Stimulated activated naive CD8-positive, alpha-beta T cell treated with anti-CD3 and anti-CD28 coated beads, Interleukin-15, amount 100 ng/mL, for 72 hours (primary cell): Measurements from ENCODE around the gene NETO2.
A peak's percentile ranks its signal among the peaks of the same experiment; 100 is the strongest.
"Not testable (repeated sequence)": the region's sequence is repeated elsewhere in the genome, so short reads cannot be mapped to it uniquely, and the experiment has no call there.

Source experiments
- ATAC-seq: fragments of 150-1000 bp; cut with Tn5 transposase; 2 replicates; pipeline ENCODE4 v1.10.0; 2021; ENCODE audit warnings: mild to moderate bottlenecking, moderate library complexity
- DNase-seq, 2 donors: peaks; one replicate each; pipeline ENCODE4 v3.0.0; 2021 to 2022
- H3K27ac Mint-ChIP-seq, 2 donors: one replicate each; pipeline ENCODE4 v1.8.0; 2022; ENCODE audit warnings: mild to moderate bottlenecking in 2 of 2, mixed read lengths in 2 of 2, moderate library complexity in 2 of 2
- H3K27me3 Mint-ChIP-seq: one replicate; pipeline ENCODE4 v1.8.0; 2022; ENCODE audit warnings: mixed read lengths
- H3K4me1 Mint-ChIP-seq: one replicate; pipeline ENCODE4 v1.8.0; 2022; ENCODE audit warnings: mild to moderate bottlenecking, mixed read lengths
- H3K4me3 Mint-ChIP-seq, 2 donors: one replicate each; pipeline ENCODE4 v1.8.0; 2022; ENCODE audit warnings: mild to moderate bottlenecking in 2 of 2, mixed read lengths in 2 of 2, moderate library complexity in 1 of 2
- H3K9me3 Mint-ChIP-seq, 2 donors: one replicate each; pipeline ENCODE4 v1.8.0; 2022; ENCODE audit warnings: mixed read lengths in 2 of 2

Gene NETO2

DNA sequence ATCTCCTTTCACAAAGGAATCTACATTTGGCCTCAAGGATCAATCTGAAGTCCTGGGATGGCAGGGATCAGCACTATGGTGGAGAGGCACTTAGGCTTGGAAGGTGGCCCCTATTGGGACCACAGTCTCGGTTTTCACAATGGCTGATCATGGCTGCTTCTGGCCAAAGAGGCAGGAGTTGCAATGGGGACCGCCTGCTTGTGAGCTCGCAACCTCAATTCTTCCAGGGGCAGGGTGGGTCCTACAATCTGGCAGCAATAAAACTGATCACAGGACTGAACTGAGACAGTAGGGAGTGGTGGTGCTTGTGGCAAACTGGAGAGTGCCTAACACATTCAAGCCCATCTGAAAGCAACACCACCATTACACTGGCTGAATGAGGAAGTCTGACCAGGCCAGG, 83.1 kb downstream of the NETO2 start:
- Mint-ChIP-seq H3K27ac (no peak overlapping the region), H3K4me3 (no peak overlapping the region), H3K4me1 (no peaks in the 10 kb centered on the region), H3K27me3 (no peaks in the 10 kb centered on the region), H3K9me3 (no peaks in the 10 kb centered on the region)
- DNase-seq (no peak), ATAC-seq (no peak)

DNA sequence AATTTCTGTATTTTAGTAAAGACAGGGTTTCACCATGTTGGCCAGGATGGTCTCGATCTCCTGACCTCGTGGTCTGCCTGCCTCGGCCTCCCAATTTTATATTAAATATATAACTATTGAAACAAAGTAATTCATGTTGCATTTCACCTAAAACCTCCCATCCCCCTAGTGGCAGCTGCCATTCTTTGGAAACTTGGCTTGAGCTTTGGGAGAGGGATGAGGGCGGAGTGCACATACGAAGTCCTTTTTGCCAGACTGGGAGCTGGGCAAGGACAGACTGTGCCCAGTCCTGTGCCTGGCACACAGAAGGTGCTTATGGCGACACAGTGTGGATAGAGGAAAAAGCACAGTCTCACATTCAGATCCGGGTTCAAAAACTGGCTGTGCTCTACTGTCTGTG, 83.8 kb downstream of the NETO2 start:
- DNase-seq (no peak), ATAC-seq (no peak)
- Mint-ChIP-seq H3K27me3 (no peaks in the 10 kb centered on the region), H3K4me1 (no peaks in the 10 kb centered on the region), H3K4me3 (no peak overlapping the region), H3K9me3 (no peaks in the 10 kb centered on the region), H3K27ac (no peak overlapping the region)

DNA sequence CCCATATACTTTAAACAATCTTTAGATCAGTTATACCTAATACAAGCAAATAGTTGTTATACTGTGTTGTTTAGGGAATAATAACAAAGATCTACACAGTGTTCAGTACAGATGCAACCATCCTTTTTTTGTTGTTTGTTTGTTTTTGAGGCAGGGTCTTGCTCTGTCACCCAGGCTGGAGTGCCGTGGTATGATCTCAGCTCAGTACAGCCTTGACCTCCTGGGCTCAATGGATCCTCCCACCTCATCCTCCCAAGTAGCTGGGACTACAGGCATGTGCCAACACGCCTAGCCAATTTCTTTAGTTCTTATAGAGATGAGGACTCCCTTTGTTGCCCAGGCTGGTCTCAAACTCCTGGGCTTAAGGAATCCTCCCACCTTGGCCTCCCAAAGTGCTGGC, 84.6 kb downstream of the NETO2 start:
- not testable (repeated sequence) for H3K4me3 Mint-ChIP-seq, DNase-seq, H3K9me3 Mint-ChIP-seq, H3K4me1 Mint-ChIP-seq, ATAC-seq, H3K27ac Mint-ChIP-seq, H3K27me3 Mint-ChIP-seq

DNA sequence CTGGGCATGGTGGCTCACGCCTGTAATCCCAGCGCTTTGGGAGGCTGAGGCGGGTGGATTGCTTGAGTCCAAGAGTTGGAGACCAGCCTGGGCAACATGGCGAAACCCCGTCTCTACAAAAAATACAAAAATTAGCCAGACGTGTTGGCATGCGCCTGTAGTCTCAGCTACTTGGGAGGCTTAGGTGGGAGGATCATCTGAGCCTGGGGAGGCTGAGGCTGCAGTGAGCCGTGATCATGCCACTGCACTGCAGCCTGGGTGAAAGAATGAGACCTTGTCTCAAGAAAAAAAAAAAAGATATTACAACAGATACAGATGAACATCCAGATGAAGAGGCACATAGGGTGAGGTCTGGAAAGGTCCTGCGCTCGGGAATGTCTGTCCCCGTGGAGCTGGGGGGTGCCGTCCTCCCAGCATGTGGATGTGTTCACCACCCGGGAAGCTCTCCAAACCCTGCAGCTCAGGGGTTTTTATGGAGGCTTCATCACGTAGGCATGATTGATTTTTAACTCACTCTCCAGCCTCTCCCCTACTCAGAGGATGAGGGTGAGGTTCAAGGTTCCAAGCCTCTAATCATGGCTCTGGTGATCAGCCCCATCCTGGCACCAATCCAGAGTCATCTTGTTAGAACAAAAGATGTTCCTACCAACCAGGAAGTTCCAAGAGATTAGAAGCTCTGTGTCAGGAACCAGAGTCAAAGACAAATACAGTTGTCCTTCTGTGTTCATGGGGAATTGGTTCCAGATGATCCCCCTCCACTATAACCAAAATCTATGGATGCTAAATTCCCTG, 85.3 kb downstream of the NETO2 start:
- no peak overlapping the region for H3K27ac Mint-ChIP-seq
- ATAC-seq (no peak), DNase-seq (no peak)
- no peaks in the 10 kb centered on the region for H3K4me1 Mint-ChIP-seq
- H3K9me3 Mint-ChIP-seq = no peaks in the 10 kb centered on the region
- H3K27me3 Mint-ChIP-seq = no peaks in the 10 kb centered on the region
- no peak overlapping the region for H3K4me3 Mint-ChIP-seq

DNA sequence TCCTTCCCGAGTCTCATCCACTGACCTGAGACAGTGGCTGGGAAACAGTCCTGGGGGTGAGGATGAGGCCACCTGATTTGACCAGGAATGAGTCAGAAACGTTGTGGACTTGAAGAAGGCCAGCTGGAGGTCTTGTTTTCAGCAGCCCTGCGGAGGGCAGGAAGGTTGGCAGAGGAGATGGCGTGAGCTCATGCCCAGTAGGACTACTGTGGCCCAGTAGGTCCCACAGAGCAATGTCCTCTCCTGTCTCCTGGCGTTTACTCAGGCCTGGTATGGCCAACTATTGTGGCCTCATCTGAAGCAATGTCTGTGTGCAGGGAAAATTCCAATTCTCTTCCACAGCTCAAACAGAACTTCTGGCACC, 86.1 kb downstream of the NETO2 start:
- Mint-ChIP-seq H3K4me1 (no peaks in the 10 kb centered on the region), H3K27me3 (no peaks in the 10 kb centered on the region), H3K4me3 (no peak overlapping the region), H3K9me3 (no peaks in the 10 kb centered on the region), H3K27ac (no peak overlapping the region)
- no peak for DNase-seq
- ATAC-seq = no peak

DNA sequence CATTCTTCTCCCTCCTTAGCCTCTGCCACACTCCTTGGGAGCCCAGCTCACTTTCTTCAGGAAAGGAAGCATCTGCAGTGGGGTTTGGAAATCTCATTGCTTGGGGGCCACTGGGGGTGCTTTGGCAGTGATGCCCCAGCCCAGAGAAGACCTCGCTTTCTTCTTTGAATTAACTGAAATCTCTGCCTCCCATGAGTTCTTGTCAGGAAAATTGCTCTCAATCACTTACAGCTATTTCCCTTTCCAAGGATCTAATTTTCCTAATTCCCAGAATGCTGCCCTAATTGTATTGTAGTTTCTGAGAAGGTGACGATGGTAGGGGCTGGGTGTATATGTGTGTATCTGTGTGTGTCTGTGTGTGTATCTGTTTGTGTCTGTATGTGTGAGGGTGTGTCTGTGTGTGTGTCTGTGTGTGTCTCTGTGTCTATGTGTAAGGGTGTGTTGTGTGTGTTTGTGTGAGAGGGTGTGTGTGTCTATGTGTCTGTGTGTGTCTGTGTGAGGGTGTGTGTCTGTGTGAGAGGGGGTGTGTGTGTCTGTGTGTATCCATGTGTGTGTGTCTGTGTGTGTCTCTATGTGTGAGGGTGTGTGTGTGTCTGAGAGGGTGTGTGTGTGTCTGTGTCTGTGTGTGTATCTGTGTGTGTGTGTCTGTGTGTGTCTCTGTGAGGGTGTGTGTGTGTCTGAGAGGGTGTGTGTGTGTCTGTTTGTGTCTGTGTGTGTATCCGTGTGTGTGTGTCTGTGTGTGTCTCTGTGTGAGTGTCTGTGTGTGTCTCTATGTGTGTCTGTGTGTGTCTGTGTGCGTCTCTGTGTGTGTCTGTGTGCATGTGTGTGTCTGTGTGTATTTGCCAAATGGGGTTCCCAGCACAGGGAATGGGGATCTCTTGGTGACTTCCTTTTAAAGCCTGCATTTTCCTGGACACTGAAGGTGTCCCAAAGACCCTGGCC, 86.8 kb downstream of the NETO2 start:
- Mint-ChIP-seq H3K27me3 (no peaks in the 10 kb centered on the region), H3K4me1 (no peaks in the 10 kb centered on the region), H3K4me3 (no peak overlapping the region), H3K27ac (no peak overlapping the region), H3K9me3 (no peaks in the 10 kb centered on the region)
- ATAC-seq = no peak
- DNase-seq = no peak

DNA sequence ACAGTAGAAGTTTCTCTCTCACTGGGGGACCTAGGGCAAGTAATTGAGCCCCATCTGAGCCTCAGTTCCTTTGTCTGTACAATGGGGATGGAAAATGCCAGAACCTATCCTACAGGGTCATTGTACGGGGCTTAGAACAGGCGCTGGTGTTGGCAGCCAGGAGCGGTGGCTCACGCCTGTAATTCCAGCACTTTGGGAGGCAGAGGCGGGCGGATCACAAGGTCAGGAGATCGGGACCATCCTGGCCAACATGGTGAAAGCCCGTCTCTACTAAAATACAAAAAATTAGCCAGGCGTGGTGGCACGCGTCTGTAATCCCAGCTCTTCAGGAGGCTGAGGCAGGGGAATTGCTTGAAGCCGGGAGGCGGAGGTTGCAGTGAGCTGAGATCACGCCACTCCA, 87.7 kb downstream of the NETO2 start:
- H3K27ac Mint-ChIP-seq, H3K4me1 Mint-ChIP-seq, H3K9me3 Mint-ChIP-seq, DNase-seq, H3K4me3 Mint-ChIP-seq, H3K27me3 Mint-ChIP-seq, ATAC-seq: not testable (repeated sequence)

DNA sequence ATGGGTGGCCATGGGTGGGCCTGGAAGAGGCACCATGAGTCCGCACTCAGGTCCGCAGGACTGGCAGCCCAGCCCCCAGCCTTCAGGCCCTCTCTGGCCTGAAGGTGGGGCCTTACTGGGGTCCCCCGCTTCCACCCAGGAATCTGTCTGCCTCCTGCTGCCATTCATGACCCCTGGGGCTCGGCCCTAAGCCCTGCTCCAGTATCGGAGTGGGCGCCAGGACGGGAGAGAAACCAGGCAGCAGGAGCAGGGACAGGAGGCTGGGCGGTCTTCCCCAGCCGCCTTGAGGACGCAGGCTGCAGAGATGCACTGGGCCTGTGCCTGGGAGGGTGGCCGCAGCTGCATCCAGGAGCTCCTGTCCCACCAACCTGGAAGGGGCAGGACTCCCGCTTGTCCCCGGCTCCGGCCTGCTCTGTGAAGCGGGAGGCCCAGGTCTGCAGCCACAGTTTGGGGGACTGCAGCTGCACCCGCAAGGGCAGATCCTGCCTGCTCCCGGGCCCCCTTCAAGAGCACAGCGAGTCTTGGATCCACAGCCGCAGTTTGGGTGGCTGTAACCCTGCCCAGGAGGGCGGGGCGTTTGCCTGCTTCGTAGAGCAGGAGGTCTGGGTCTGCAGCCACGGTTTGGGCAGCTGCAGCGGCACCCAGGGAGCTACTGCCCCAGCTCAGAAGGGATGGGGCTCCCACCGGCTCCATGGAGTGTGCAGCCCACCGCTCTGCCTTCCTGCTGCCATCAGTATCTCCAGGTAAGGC, 88.4 kb downstream of the NETO2 start:
- H3K4me1 Mint-ChIP-seq = no peaks in the 10 kb centered on the region
- no peak for ATAC-seq
- no peaks in the 10 kb centered on the region for H3K9me3 Mint-ChIP-seq
- no peaks in the 10 kb centered on the region for H3K27me3 Mint-ChIP-seq
- H3K27ac Mint-ChIP-seq = peak overlapping the region in 1 of 2 donors; percentile 68
- no peak for DNase-seq
- no peak overlapping the region for H3K4me3 Mint-ChIP-seq

DNA sequence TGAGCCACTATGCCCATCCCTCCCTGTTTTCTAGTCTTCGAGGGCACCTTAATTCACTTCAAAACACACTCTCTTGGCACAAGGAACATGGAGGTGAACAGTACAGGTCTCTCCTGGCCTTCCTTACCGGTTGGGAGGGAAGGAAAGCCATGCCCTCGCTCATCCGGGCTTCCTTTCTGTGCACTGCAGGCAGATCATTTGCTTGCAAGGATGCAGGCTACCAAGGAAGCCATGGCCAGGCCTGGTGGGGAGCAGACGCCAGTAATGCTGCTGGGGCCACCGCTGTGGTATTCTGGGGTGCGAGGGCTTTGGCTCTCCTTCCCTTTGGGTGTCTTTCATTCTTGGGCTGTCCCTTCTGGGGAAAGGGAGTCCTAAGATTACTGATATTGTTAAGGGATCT, 89.4 kb downstream of the NETO2 start:
- H3K27ac Mint-ChIP-seq = no peak overlapping the region
- H3K9me3 Mint-ChIP-seq = no peaks in the 10 kb centered on the region
- H3K27me3 Mint-ChIP-seq = no peaks in the 10 kb centered on the region
- ATAC-seq = no peak
- DNase-seq = no peak
- no peak overlapping the region for H3K4me3 Mint-ChIP-seq
- H3K4me1 Mint-ChIP-seq = no peaks in the 10 kb centered on the region

DNA sequence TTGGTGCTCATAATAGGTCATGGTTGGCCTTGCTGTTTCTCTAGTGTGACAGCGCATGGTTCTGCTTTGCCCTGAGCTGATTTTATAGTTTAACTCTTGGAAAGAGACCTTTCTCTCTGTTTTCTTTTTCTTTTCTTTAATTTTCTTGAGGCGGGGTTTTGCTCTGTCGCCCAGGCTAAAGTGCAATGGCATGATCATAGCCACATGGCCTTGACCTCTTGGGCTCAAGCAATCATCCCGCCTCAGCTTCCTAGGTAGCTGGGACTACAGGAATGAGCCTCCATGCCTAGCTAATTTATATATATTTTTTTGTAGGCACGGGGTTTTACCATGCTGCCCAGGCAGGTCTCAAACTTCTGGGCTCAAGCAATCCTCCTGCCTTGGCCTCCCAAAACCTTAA, 89.8 kb downstream of the NETO2 start:
- Mint-ChIP-seq H3K27ac (no peak overlapping the region), H3K4me3 (no peak overlapping the region), H3K4me1 (no peaks in the 10 kb centered on the region), H3K9me3 (no peaks in the 10 kb centered on the region), H3K27me3 (no peaks in the 10 kb centered on the region)
- DNase-seq (no peak), ATAC-seq (no peak)

DNA sequence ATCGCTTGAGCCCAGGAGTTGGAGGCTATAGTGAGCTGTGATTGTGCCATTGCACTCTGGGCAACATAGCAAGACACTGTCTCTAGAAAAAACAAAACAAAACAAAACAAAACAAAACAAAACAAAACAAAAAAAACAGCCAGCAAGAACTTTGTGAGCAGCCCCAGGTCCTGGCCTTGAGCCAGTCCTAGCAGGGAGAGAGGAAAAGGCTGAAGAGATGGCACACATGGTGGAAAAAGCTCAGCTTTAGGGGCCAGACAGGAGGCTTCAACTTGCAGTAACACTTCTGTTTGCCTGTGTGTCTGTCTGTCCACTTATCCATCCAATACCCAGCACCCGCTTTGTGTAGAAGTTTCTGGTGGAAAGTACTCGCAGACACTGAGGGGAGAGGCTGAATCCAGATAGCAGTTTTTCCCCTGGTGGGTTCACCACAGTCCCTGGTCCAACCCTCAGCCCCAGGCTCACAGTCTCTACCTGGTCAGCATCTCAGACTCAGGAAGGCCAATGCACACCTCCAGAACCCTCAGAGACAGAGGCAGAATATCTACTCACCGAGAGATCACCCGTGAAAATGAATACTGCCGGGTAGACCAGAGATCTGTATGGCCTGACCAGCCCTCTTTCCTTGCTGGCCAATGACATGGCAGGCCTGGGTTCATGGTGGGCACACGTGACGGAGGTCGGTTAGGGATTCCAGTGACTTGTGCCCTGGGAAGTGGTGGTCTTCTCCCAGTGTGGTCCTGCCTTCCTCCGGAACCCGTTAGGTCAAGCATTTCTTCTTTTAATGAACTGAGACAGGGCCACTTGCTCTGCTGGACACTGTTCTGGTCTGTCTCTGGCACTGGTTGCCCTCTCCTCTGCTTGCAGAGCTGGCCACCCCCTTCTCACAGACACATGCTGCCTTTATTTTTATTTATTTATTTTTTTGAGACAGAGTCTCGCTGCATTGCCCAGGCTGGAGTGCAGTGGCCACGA, 90.8 kb downstream of the NETO2 start:
- DNase-seq (no peak), ATAC-seq (no peak)
- Mint-ChIP-seq H3K27me3 (no peaks in the 10 kb centered on the region), H3K9me3 (no peaks in the 10 kb centered on the region), H3K4me1 (no peaks in the 10 kb centered on the region), H3K27ac (no peak overlapping the region), H3K4me3 (no peak overlapping the region)

DNA sequence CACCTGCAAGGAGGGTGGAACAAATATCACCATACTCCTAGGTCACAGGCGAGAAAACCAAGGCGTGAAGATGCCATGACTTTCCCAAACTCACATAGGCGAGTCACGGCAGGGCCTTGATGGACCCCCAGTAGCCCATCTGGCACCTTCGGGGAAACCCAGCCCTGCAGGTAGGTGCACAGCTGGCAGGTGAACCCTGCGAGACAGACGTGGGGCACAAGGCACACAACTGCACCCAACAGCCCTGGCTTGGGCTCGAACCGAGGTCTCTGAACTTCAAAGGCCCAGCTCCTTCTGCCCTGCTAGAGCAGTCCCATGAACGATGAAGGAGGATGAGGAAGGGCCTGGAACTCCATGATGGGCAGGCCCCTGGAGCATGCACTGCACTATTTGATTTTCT, 92.7 kb downstream of the NETO2 start:
- DNase-seq (no peak), ATAC-seq (no peak)
- Mint-ChIP-seq H3K9me3 (no peaks in the 10 kb centered on the region), H3K27me3 (no peaks in the 10 kb centered on the region), H3K27ac (no peak overlapping the region), H3K4me1 (no peaks in the 10 kb centered on the region), H3K4me3 (no peak overlapping the region)

DNA sequence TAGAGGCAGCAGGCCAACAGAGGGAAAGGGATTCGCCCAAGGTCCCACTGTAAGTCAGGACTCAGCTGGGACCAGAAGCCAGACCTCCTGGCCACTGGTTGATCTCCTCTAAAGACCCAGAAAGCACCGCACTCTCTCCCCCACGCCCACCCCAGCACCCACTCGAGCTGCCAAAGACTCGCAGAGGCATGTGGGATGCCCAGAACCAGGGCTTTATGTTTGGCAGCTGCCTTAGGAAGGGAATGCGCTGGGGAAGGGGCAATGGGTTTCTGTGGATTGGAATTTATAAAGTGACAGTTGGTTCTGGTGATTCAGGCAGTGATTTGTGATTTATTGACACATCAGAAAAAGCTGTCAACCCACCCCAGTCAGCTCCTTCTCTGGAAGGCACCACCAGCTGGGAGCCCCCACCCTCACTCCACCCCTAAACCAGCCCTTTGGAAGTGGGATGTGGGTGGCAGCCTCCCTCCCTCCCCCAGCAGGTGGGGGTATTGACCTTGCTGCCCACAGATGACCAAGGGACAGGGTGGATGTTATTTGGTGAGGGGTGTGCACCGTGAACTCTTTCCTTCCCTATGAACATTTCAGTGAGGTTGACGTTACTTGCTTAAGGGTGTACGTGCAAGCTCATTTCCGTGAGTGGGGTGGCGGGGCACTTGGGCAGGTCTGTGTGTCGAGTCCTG, 93.7 kb downstream of the NETO2 start:
- Mint-ChIP-seq H3K27ac (no peak overlapping the region), H3K4me1 (peaks cover 10% of the 10 kb centered on the region)
- DNase-seq = no peak

DNA sequence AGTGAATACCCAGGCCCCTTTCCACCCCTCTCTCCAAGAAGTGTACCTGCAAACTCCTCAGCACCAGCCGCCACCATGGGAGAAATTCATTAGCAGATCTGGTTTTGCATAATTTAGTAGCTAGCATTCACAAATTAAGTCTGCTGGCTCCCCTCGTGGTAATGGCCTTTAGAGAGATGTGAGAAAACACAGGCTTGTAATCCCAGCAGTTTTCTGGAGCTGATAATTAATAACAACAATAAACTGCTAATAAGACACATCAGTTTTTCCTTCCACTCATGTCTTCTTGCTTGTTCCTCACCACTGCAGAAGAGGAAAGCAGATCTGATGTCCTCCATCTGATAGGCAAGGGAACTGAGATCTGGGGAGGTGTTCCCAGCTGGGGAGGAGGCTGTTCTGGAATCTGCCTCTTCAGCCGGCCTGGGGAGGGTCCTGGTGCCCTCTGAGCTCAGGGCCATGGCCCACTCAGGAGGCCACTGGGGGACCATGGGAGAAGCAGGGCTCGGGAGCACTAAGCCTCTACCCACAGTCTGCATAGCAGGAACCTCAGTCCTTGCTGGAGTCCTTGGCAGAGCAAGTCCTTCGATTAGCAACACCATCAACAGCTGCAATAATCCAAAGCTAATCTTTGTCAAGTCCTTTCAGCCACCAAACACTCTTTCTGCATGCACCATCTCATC, 96.1 kb downstream of the NETO2 start:
- no peak for DNase-seq
- no peaks in the 10 kb centered on the region for H3K27me3 Mint-ChIP-seq
- H3K4me3 Mint-ChIP-seq = no peak overlapping the region
- H3K4me1 Mint-ChIP-seq = peaks cover 14% of the 10 kb centered on the region
- ATAC-seq = no peak
- H3K27ac Mint-ChIP-seq = no peak overlapping the region
- no peaks in the 10 kb centered on the region for H3K9me3 Mint-ChIP-seq

More for the DNA sequence above, 93.7 kb downstream of the NETO2 start:
- ATAC-seq = no peak
- H3K4me3 Mint-ChIP-seq = no peak overlapping the region
- no peaks in the 10 kb centered on the region for H3K27me3 Mint-ChIP-seq
- H3K9me3 Mint-ChIP-seq = no peaks in the 10 kb centered on the region
